B cell (primary cell): Measurements from ENCODE around the gene DNAJC8.

ENCODE experiments used
- CTCF ChIP-seq: fragments of 200-600 bp; IDR thresholded peaks from one replicate; pipeline ENCODE4 v1.8.0; 2022; ENCODE audit warnings: antibody characterized with exemption, mild to moderate bottlenecking
- EZH2 ChIP-seq: IDR thresholded peaks from 2 replicates; pipeline ENCODE4 v1.6.1; 2012; ENCODE audit warnings: borderline replicate concordance, low read depth, mild to moderate bottlenecking, moderate library complexity, low read length; ENCODE audit not compliant: insufficient read depth, poor library complexity, severe bottlenecking

DNA sequence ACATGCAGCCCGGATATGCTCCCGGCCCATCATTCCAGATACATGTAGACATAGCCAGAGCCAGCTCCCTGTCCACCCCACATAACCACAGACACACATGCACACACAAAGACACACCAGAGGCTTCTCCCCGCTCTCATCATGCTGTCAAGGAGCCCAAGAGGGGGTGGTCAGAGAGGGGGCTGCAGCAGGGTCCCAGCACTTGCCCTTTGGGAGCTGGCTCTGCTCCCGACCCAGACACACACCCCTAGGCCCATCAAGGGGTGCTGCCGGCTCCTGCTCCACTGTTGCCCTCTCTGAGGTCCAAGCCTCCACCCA lies 58.9 kb downstream of the DNAJC8 start:
- no peak for TF ChIP-seq CTCF
- TF ChIP-seq EZH2 = no peak
